ENCODE data around the gene PNLIPRP2. TPM values are rescaled to one million over a fixed set of nuclear protein-coding genes. Genes with fewer than 3 reads are reported as not detected.

The PNLIPRP2 gene
- total and polyA plus RNA-seq, 2 donors: 0.25 TPM; not detected in 1

DNA sequence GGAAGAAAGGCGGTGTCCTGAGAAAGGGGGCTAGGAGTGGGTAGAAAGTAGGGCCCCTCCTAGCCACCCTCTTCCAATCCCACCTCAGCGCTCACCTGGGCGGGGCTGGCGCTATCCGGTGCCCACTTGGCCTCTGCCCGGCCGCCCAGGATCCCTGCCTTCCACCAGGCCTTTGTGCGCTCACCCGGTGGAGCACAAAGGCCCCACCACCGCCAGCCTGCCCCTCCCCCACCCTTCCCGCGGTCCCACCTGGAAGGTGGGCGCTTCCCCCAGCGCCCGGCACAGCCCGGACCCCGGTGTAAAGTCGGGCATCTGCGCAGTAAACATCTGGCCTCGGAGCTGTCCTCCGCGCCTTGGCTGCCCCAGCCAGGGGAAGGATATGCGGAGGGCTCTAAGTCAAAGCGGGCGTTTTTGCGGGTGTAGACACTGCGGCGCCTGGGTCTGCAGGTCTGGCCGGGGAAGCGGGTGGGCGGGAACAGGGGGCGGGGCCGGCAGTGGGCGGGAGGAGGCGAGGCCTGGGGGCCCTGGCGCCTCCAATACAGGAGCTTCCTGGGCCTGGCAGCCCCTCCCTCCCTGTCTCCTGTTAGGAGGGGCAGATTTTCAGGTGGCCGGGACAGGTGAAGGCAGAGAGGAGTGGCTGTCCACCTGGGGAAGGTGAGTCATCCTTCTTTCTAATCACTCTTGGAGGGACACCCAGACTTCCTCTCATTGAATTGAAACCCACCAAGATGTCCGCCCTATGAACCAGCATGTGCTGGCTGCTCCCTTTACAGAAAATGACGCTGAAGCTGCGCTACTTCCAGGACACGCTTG is 49.3 kb downstream of the PNLIPRP2 start:
- H3K4me1 ChIP-seq (ENCODE audit: control insufficient read depth in 2 of 2, insufficient read depth in 2 of 2, low read length in 2 of 2): no peaks in the 10 kb centered on the region
- no peaks in the 10 kb centered on the region for H3K36me3 ChIP-seq (ENCODE audit: control insufficient read depth in 2 of 2, insufficient read depth in 2 of 2, low read length in 1 of 2)
- peaks cover 2 to 23% of the 10 kb centered on the region in 2 donors for H3K27me3 ChIP-seq (ENCODE audit: control insufficient read depth in 2 of 2, insufficient read depth in 1 of 2, low read length in 1 of 2)
- H3K27ac ChIP-seq (ENCODE audit: low read depth in 1 of 2, low read length in 1 of 2): no peak overlapping the region
- DNase-seq (ENCODE audit: low read depth in 6 of 9, low spot score in 9 of 9): no peak
- H3K4me3 ChIP-seq (ENCODE audit: low read length in 2 of 2): no peak overlapping the region
- 24% methylated on average over 41 of the region's 41 CpGs for WGBS
- no peaks in the 10 kb centered on the region for H3K9me3 ChIP-seq (ENCODE audit: control insufficient read depth in 2 of 2, insufficient read depth in 1 of 2, low read length in 1 of 2)

- WGBS: 88% methylated on average over 6 of the region's 6 CpGs
- H3K27ac ChIP-seq (ENCODE audit: low read depth in 1 of 2, low read length in 1 of 2): no peak overlapping the region
- H3K36me3 ChIP-seq (ENCODE audit: control insufficient read depth in 2 of 2, insufficient read depth in 2 of 2, low read length in 1 of 2): no peaks in the 10 kb centered on the region
- peaks cover 2 to 23% of the 10 kb centered on the region in 2 donors for H3K27me3 ChIP-seq (ENCODE audit: control insufficient read depth in 2 of 2, insufficient read depth in 1 of 2, low read length in 1 of 2)
- no peaks in the 10 kb centered on the region for H3K9me3 ChIP-seq (ENCODE audit: control insufficient read depth in 2 of 2, insufficient read depth in 1 of 2, low read length in 1 of 2)
- DNase-seq (ENCODE audit: low read depth in 6 of 9, low spot score in 9 of 9): no peak
- no peaks in the 10 kb centered on the region for H3K4me1 ChIP-seq (ENCODE audit: control insufficient read depth in 2 of 2, insufficient read depth in 2 of 2, low read length in 2 of 2)
- H3K4me3 ChIP-seq (ENCODE audit: low read length in 2 of 2): no peak overlapping the region
Observed at GRCh38 chr10:116670706-116671105, 50.0 kb downstream of the PNLIPRP2 start.

DNA sequence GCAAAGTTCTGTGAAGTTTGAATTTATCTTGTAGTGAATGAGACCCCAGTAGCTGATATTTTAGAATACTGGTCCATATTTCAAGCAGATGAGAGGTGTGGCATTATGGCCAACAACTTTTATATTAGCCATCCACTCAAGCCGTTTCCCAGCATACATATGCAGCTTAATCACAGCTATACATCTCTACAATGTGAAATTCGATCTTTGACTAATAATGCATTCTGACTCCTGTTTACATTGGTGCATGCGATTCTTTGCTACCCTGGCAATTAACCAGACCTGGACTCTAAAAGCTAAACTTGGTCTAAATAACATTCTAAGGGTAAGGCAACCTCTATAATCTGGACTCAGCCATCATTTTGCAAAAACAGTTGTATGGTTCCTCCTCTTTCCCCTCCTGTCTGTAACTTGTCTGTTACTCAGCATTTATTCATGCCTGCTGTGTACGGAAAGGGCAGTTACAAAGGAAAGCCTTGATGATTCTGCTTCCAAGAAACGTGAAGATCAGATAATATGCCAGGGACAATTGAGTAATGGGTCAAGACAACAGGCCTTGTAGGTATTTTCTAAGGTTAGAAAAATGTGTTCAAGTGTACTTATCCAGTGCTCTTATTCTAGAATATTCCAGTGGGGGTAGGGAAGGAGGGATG is 50.6 kb downstream of the PNLIPRP2 start:
- no peak overlapping the region for H3K4me3 ChIP-seq (ENCODE audit: low read length in 2 of 2)
- no peaks in the 10 kb centered on the region for H3K4me1 ChIP-seq (ENCODE audit: control insufficient read depth in 2 of 2, insufficient read depth in 2 of 2, low read length in 2 of 2)
- no peaks in the 10 kb centered on the region for H3K9me3 ChIP-seq (ENCODE audit: control insufficient read depth in 2 of 2, insufficient read depth in 1 of 2, low read length in 1 of 2)
- H3K27ac ChIP-seq (ENCODE audit: low read depth in 1 of 2, low read length in 1 of 2): no peak overlapping the region
- peaks cover 2 to 23% of the 10 kb centered on the region in 2 donors for H3K27me3 ChIP-seq (ENCODE audit: control insufficient read depth in 2 of 2, insufficient read depth in 1 of 2, low read length in 1 of 2)
- WGBS: 87% methylated on average over 5 of the region's 5 CpGs
- no peaks in the 10 kb centered on the region for H3K36me3 ChIP-seq (ENCODE audit: control insufficient read depth in 2 of 2, insufficient read depth in 2 of 2, low read length in 1 of 2)
- DNase-seq (ENCODE audit: low read depth in 6 of 9, low spot score in 9 of 9): no peak

DNA sequence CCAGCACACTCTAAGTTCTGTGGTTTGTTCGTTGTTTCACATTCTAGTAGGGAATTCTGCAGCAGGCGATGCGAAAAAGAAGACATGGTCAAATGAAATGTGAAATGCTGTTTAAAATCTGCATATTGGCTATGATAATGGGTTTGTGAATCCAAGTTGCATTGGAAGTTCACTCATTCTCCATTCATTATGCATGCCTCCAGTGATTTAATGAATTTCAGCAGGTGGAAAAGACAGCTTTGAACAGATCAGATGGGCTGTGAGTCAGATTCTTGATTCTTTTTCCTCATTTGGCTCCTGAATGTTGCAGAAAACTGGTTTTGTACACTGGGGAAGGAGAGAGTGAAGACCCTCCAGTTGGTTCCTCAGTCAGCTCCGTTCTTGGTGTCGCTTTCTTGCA is 52.1 kb downstream of the PNLIPRP2 start:
- Histone ChIP-seq H3K9me3 (ENCODE audit: control insufficient read depth in 2 of 2, insufficient read depth in 1 of 2, low read length in 1 of 2) (no peaks in the 10 kb centered on the region), H3K27me3 (ENCODE audit: control insufficient read depth in 2 of 2, insufficient read depth in 1 of 2, low read length in 1 of 2) (peaks cover 2 to 23% of the 10 kb centered on the region in 2 donors), H3K36me3 (ENCODE audit: control insufficient read depth in 2 of 2, insufficient read depth in 2 of 2, low read length in 1 of 2) (no peaks in the 10 kb centered on the region), H3K27ac (ENCODE audit: low read depth in 1 of 2, low read length in 1 of 2) (no peak overlapping the region), H3K4me1 (ENCODE audit: control insufficient read depth in 2 of 2, insufficient read depth in 2 of 2, low read length in 2 of 2) (no peaks in the 10 kb centered on the region), H3K4me3 (ENCODE audit: low read length in 2 of 2) (no peak overlapping the region)
- DNase-seq (ENCODE audit: low read depth in 6 of 9, low spot score in 9 of 9): no peak
- WGBS: 95% methylated on average over 5 of the region's 5 CpGs

- Histone ChIP-seq H3K27ac (ENCODE audit: low read depth in 1 of 2, low read length in 1 of 2) (no peak overlapping the region), H3K9me3 (ENCODE audit: control insufficient read depth in 2 of 2, insufficient read depth in 1 of 2, low read length in 1 of 2) (no peaks in the 10 kb centered on the region), H3K36me3 (ENCODE audit: control insufficient read depth in 2 of 2, insufficient read depth in 2 of 2, low read length in 1 of 2) (no peaks in the 10 kb centered on the region), H3K4me3 (ENCODE audit: low read length in 2 of 2) (no peak overlapping the region), H3K27me3 (ENCODE audit: control insufficient read depth in 2 of 2, insufficient read depth in 1 of 2, low read length in 1 of 2) (peaks cover 2 to 22% of the 10 kb centered on the region in 2 donors), H3K4me1 (ENCODE audit: control insufficient read depth in 2 of 2, insufficient read depth in 2 of 2, low read length in 2 of 2) (no peaks in the 10 kb centered on the region)
- DNase-seq (ENCODE audit: low read depth in 6 of 9, low spot score in 9 of 9): no peak
- WGBS: 91% methylated on average over 2 of the region's 2 CpGs
Observed at GRCh38 chr10:116673866-116674265, 53.1 kb downstream of the PNLIPRP2 start.

DNA sequence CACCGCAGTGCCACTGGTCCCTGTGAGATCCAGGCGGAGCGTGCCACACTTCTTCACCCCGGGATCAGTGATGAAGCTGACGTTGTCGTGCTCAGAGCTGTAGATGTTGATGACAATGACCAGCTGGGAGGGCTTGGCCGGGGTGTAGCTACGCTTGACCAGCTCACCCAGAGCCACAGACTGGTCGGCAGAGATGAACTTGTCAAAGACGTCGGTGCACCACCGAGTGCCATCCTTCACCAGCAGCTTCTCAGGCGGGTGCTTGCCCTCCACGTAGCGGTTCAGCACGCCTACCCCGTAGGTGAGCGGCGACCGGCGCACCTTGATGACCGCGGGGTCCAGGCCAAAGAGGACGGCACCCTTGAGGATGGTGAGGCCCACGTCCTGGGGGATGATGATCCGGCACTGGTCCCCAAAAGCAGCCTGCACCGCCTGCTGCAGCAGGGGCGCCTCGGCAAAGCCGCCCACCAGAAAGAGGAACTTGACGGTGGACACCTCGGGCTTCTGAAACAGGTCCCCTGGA is 54.2 kb downstream of the PNLIPRP2 start:
- Histone ChIP-seq H3K4me3 (ENCODE audit: low read length in 2 of 2) (no peak overlapping the region), H3K36me3 (ENCODE audit: control insufficient read depth in 2 of 2, insufficient read depth in 2 of 2, low read length in 1 of 2) (no peaks in the 10 kb centered on the region), H3K27ac (ENCODE audit: low read depth in 1 of 2, low read length in 1 of 2) (no peak overlapping the region), H3K9me3 (ENCODE audit: control insufficient read depth in 2 of 2, insufficient read depth in 1 of 2, low read length in 1 of 2) (no peaks in the 10 kb centered on the region), H3K27me3 (ENCODE audit: control insufficient read depth in 2 of 2, insufficient read depth in 1 of 2, low read length in 1 of 2) (peaks cover 2 to 12% of the 10 kb centered on the region in 2 donors), H3K4me1 (ENCODE audit: control insufficient read depth in 2 of 2, insufficient read depth in 2 of 2, low read length in 2 of 2) (no peaks in the 10 kb centered on the region)
- DNase-seq (ENCODE audit: low read depth in 6 of 9, low spot score in 9 of 9): no peak
- WGBS: 85% methylated on average over 32 of the region's 32 CpGs

DNA sequence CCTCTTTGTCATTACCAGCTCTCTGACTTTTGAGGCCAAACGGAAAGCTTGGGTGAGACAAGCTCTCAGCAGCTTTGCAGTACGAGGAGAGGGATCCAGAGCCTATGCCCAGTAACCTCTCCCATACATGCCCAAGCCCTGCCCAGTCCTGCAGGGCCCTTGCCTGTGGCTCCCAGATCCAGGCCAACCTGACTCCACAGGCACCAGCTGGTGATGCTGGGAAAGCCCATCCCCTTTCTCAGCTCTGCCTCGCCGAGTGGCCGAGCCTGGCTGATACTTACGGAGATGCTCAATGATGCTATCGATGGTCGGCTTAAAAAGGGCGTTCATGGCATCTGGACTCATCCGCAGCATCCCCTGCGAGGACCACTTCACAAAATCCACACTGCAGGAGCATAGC is 55.4 kb downstream of the PNLIPRP2 start:
- Histone ChIP-seq H3K36me3 (ENCODE audit: control insufficient read depth in 2 of 2, insufficient read depth in 2 of 2, low read length in 1 of 2) (no peaks in the 10 kb centered on the region), H3K9me3 (ENCODE audit: control insufficient read depth in 2 of 2, insufficient read depth in 1 of 2, low read length in 1 of 2) (no peaks in the 10 kb centered on the region), H3K27ac (ENCODE audit: low read depth in 1 of 2, low read length in 1 of 2) (no peak overlapping the region), H3K4me3 (ENCODE audit: low read length in 2 of 2) (no peak overlapping the region), H3K27me3 (ENCODE audit: control insufficient read depth in 2 of 2, insufficient read depth in 1 of 2, low read length in 1 of 2) (peaks cover 0 to 2% of the 10 kb centered on the region in 2 donors), H3K4me1 (ENCODE audit: control insufficient read depth in 2 of 2, insufficient read depth in 2 of 2, low read length in 2 of 2) (no peaks in the 10 kb centered on the region)
- WGBS: 94% methylated on average over 11 of the region's 11 CpGs
- no peak for DNase-seq (ENCODE audit: low read depth in 6 of 9, low spot score in 9 of 9)

- Histone ChIP-seq H3K27ac (ENCODE audit: low read depth in 1 of 2, low read length in 1 of 2) (no peak overlapping the region), H3K9me3 (ENCODE audit: control insufficient read depth in 2 of 2, insufficient read depth in 1 of 2, low read length in 1 of 2) (no peaks in the 10 kb centered on the region), H3K4me1 (ENCODE audit: control insufficient read depth in 2 of 2, insufficient read depth in 2 of 2, low read length in 2 of 2) (no peaks in the 10 kb centered on the region), H3K4me3 (ENCODE audit: low read length in 2 of 2) (no peak overlapping the region), H3K27me3 (ENCODE audit: control insufficient read depth in 2 of 2, insufficient read depth in 1 of 2, low read length in 1 of 2) (peaks cover 0 to 2% of the 10 kb centered on the region in 2 donors), H3K36me3 (ENCODE audit: control insufficient read depth in 2 of 2, insufficient read depth in 2 of 2, low read length in 1 of 2) (no peaks in the 10 kb centered on the region)
- WGBS: 90% methylated on average over 8 of the region's 8 CpGs
- DNase-seq (ENCODE audit: low read depth in 6 of 9, low spot score in 9 of 9): no peak
Observed at GRCh38 chr10:116676633-116677032, 55.9 kb downstream of the PNLIPRP2 start.

DNA sequence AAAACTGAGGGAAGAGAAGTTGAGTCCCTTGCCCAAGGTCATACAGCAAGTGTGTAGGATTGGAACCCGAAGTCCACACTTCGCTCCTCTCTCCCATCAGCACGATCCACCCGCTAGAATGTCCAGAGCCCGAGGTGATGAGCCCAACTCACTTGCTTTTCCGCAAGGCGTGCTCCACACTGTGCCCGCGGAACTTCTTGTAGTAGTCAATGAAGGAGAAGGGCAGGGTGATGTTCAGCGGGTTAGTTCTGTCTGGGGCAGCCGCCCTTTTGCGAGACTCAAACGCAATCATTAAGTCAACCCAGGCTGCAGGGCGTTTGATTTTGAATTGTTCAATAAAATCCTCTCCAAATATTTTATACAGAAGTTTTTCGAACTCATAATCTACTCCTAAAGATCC is 58.6 kb downstream of the PNLIPRP2 start:
- Histone ChIP-seq H3K9me3 (ENCODE audit: control insufficient read depth in 2 of 2, insufficient read depth in 1 of 2, low read length in 1 of 2) (no peaks in the 10 kb centered on the region), H3K4me1 (ENCODE audit: control insufficient read depth in 2 of 2, insufficient read depth in 2 of 2, low read length in 2 of 2) (no peaks in the 10 kb centered on the region), H3K27me3 (ENCODE audit: control insufficient read depth in 2 of 2, insufficient read depth in 1 of 2, low read length in 1 of 2) (no peaks in the 10 kb centered on the region), H3K4me3 (ENCODE audit: low read length in 2 of 2) (no peak overlapping the region), H3K36me3 (ENCODE audit: control insufficient read depth in 2 of 2, insufficient read depth in 2 of 2, low read length in 1 of 2) (no peaks in the 10 kb centered on the region), H3K27ac (ENCODE audit: low read depth in 1 of 2, low read length in 1 of 2) (no peak overlapping the region)
- DNase-seq (ENCODE audit: low read depth in 6 of 9, low spot score in 9 of 9): no peak
- 95% methylated on average over 15 of the region's 15 CpGs for WGBS
